ENCODE measurements around the gene SOX12. TPM values are rescaled to one million over a fixed set of nuclear protein-coding genes. Genes with fewer than 3 reads are reported as not detected.

SOX12 gene
- total RNA-seq, 1 donor from 2014 or later: 5.3 TPM

DNA sequence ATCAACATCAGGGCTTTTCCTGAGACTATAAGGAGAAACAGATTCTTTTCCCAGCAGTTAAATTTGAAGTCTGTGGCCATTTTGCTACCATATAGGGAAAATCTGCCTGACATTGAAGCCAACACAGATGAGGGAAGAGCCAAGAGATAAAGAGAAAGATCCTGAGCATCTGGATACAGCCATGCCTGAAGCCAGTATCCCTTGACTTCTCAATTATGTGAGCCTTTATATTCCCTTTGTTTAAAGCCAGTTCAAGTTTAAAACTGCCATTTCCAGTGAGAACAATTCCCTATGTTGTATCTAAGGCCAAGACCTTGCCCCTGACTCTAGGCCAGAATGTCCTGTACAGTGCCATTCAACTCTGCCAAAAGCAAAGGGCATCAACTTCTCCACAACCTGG, 17.8 kb downstream of the SOX12 start:
- no peak overlapping the region for H3K4me3 Mint-ChIP-seq
- H3K4me1 Mint-ChIP-seq: peaks cover 7% of the 10 kb centered on the region
- H3F3A ChIP-seq (ENCODE audit: low read depth): peaks cover 25% of the 10 kb centered on the region
- H3K36me3 Mint-ChIP-seq: peaks cover 6% of the 10 kb centered on the region
- H3K79me2 ChIP-seq (ENCODE audit: low read depth): no peaks in the 10 kb centered on the region
- no peak overlapping the region for H3K4me3 ChIP-seq
- no peak overlapping the region for H3K27ac Mint-ChIP-seq
- H3K36me3 ChIP-seq: no peaks in the 10 kb centered on the region
- TF ChIP-seq, protein P1, sequence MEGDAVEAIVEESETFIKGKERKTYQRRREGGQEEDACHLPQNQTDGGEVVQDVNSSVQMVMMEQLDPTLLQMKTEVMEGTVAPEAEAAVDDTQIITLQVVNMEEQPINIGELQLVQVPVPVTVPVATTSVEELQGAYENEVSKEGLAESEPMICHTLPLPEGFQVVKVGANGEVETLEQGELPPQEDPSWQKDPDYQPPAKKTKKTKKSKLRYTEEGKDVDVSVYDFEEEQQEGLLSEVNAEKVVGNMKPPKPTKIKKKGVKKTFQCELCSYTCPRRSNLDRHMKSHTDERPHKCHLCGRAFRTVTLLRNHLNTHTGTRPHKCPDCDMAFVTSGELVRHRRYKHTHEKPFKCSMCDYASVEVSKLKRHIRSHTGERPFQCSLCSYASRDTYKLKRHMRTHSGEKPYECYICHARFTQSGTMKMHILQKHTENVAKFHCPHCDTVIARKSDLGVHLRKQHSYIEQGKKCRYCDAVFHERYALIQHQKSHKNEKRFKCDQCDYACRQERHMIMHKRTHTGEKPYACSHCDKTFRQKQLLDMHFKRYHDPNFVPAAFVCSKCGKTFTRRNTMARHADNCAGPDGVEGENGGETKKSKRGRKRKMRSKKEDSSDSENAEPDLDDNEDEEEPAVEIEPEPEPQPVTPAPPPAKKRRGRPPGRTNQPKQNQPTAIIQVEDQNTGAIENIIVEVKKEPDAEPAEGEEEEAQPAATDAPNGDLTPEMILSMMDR (IDR thresholded peaks at IDR 0.05): no peak
- TF ChIP-seq EZH2phosphoT487 (IDR thresholded peaks at IDR 0.05): no peak
- DNase-seq (ENCODE audit: low spot score): no peak
- no peaks in the 10 kb centered on the region for H3K9me3 Mint-ChIP-seq
- H3K4me2 ChIP-seq: no peak overlapping the region
- peaks cover 5% of the 10 kb centered on the region for H3K4me1 ChIP-seq
- H4K20me1 ChIP-seq (ENCODE audit: low read depth): no peaks in the 10 kb centered on the region
- H3K9ac ChIP-seq: no peak overlapping the region
- H3K27ac ChIP-seq: no peak overlapping the region
- H3K9me3 ChIP-seq (ENCODE audit: low read depth): no peaks in the 10 kb centered on the region
- no peaks in the 10 kb centered on the region for H3K27me3 Mint-ChIP-seq (ENCODE audit: insufficient read depth, low read depth)
- peaks cover 23% of the 10 kb centered on the region for H3K27me3 ChIP-seq
- no peak overlapping the region for H2AFZ ChIP-seq (replicated peaks)

- Histone ChIP-seq H3K4me2 (peak overlapping the region; percentile 78), H3K4me3 (peak overlapping the region; percentile 79), H3K9ac (no peak overlapping the region), H3K36me3 (no peaks in the 10 kb centered on the region), H3K27me3 (no peaks in the 10 kb centered on the region), H3K27ac (no peak overlapping the region), H4K20me1 (ENCODE audit: low read depth) (peaks cover 7% of the 10 kb centered on the region), H3K4me1 (peaks cover 5% of the 10 kb centered on the region), H3K9me3 (ENCODE audit: low read depth) (no peaks in the 10 kb centered on the region), H3F3A (ENCODE audit: low read depth) (peaks cover 32% of the 10 kb centered on the region), H2AFZ (replicated peaks) (peak overlapping the region; percentile 21), H3K79me2 (ENCODE audit: low read depth) (no peaks in the 10 kb centered on the region)
- Mint-ChIP-seq H3K27ac (peak overlapping the region; percentile 95), H3K4me3 (peak overlapping the region; percentile 96), H3K9me3 (no peaks in the 10 kb centered on the region), H3K4me1 (peaks cover 16% of the 10 kb centered on the region), H3K27me3 (ENCODE audit: insufficient read depth, low read depth) (no peaks in the 10 kb centered on the region), H3K36me3 (peaks cover 12% of the 10 kb centered on the region)
- no peak for TF ChIP-seq EZH2phosphoT487 (IDR thresholded peaks at IDR 0.05)
- TF ChIP-seq, protein P1 (IDR thresholded peaks at IDR 0.05): no peak
- TF ChIP-seq EZH2 (IDR thresholded peaks at IDR 0.05): no peak
- no peak for DNase-seq (ENCODE audit: low spot score)
Observed at GRCh38 chr20:346033-346639, 20.8 kb downstream of the SOX12 start.

GRCh38 chr20:346640-347316, 21.4 kb downstream of the SOX12 start, which contains the start of gene NRSN2:
NRSN2 (plus strand) TSS chr20:347111; CDS start chr20:349644, 2,533 bp downstream.
- Histone ChIP-seq H3K79me2 (ENCODE audit: low read depth) (no peaks in the 10 kb centered on the region), H3K9ac (no peak within 1 kb of the TSS), H3K4me3 (peak within 1 kb of the TSS; percentile 79), H3K9me3 (ENCODE audit: low read depth) (no peaks in the 10 kb centered on the region), H3K27me3 (no peaks in the 10 kb centered on the region), H3F3A (ENCODE audit: low read depth) (peaks cover 32% of the 10 kb centered on the region), H4K20me1 (ENCODE audit: low read depth) (peaks cover 7% of the 10 kb centered on the region), H2AFZ (replicated peaks) (peak within 1 kb of the TSS; percentile 74), H3K4me2 (peak within 1 kb of the TSS; percentile 78), H3K4me1 (peaks cover 5% of the 10 kb centered on the region), H3K36me3 (no peaks in the 10 kb centered on the region), H3K27ac (peak within 1 kb of the TSS; percentile 8)
- Mint-ChIP-seq H3K4me3 (peak within 1 kb of the TSS; percentile 96), H3K27ac (peak within 1 kb of the TSS; percentile 95), H3K36me3 (peaks cover 13% of the 10 kb centered on the region), H3K9me3 (no peaks in the 10 kb centered on the region), H3K4me1 (peaks cover 16% of the 10 kb centered on the region), H3K27me3 (ENCODE audit: insufficient read depth, low read depth) (no peaks in the 10 kb centered on the region)
- peak; percentile 86 for DNase-seq (ENCODE audit: low spot score)
- TF ChIP-seq EZH2phosphoT487 (IDR thresholded peaks at IDR 0.05): no peak
- TF ChIP-seq, protein P1 (IDR thresholded peaks at IDR 0.05): no peak
- no peak for TF ChIP-seq EZH2 (IDR thresholded peaks at IDR 0.05)

Data from neural progenitor cell (in vitro differentiated cells).